Medulla oblongata (tissue), 1 donor: ENCODE data around the gene ABHD16A.

Experiments used
- DNase-seq: peaks from one replicate; pipeline ENCODE4 v3.0.0-alpha.2; 2015; ENCODE audit errors: extremely low spot score

The ABHD16A gene

GRCh38 chr6:31702819-31703716 is at the start of gene ABHD16A:
TSS of gene ABHD16A (minus strand) at chr6:31703324. CDS start at chr6:31703281, 43 bp downstream.
- DNase-seq = peak; percentile 99

GRCh38 chr6:31752739-31753319 is 49.7 kb upstream of the ABHD16A start:
- no peak for DNase-seq

GRCh38 chr6:31750411-31751022 is 47.4 kb upstream of the ABHD16A start:
- DNase-seq = no peak

GRCh38 chr6:31749301-31750036 is 46.3 kb upstream of the ABHD16A start:
- DNase-seq = no peak

GRCh38 chr6:31744422-31744821 is 41.3 kb upstream of the ABHD16A start:
- no peak for DNase-seq

GRCh38 chr6:31742894-31743293 is 39.8 kb upstream of the ABHD16A start:
- DNase-seq = no peak

GRCh38 chr6:31741815-31742214 is 38.7 kb upstream of the ABHD16A start:
- DNase-seq = no peak

- peak; percentile 21 for DNase-seq
These were observed 37.5 kb upstream of the ABHD16A start for GRCh38 chr6:31740397-31741223.

- DNase-seq = peak; percentile 99
These were observed 36.7 kb upstream of the ABHD16A start, which contains the start of gene MSH5 for GRCh38 chr6:31739639-31740396. TSS of gene MSH5 (plus strand) at chr6:31740005. CDS start at chr6:31740467, 462 bp downstream.

GRCh38 chr6:31737991-31738979 is 35.2 kb upstream of the ABHD16A start:
- DNase-seq = peak; percentile 77

- DNase-seq = no peak
These were observed 34.3 kb upstream of the ABHD16A start for GRCh38 chr6:31737315-31737990.

- DNase-seq = no peak
These were observed 33.7 kb upstream of the ABHD16A start for GRCh38 chr6:31736768-31737314.

- peak; percentile 59 for DNase-seq
These were observed 33.1 kb upstream of the ABHD16A start, which contains the start of gene CLIC1 for GRCh38 chr6:31736021-31736767. TSS of gene CLIC1 (minus strand) at chr6:31736530. CDS start at chr6:31736300, 230 bp downstream.

- peak; percentile 33 for DNase-seq
These were observed 31.8 kb upstream of the ABHD16A start for GRCh38 chr6:31734821-31735406.

- no peak for DNase-seq
These were observed 31.2 kb upstream of the ABHD16A start for GRCh38 chr6:31734247-31734820.

- DNase-seq = no peak
These were observed 30.6 kb upstream of the ABHD16A start for GRCh38 chr6:31733734-31734133.
